Measurements from ENCODE around the gene SETD3. TPM values are rescaled to one million over a fixed set of nuclear protein-coding genes. Genes with fewer than 3 reads are reported as not detected.
A peak's percentile ranks its signal among the peaks of the same experiment; 100 is the strongest.

The SETD3 gene
- total and polyA plus RNA-seq, 2 experiments from 2014 or later: 43.3 to 54.6 TPM

GRCh38 chr14:99427632-99428300 lies 52.9 kb downstream of the SETD3 start:
- 0 out of 2 replicates have a peak, but pooled peaks cover 3% of the 10 kb centered on the region for H4K20me1 ChIP-seq (ENCODE audit: insufficient read depth)
- peaks cover 13% of the 10 kb centered on the region for H3K4me1 ChIP-seq (ENCODE audit: insufficient read depth)
- in situ Hi-C loops (cut with MboI): no loop called here
- DNase-seq: peak; percentile 84
- no peak overlapping the region for H3K4me3 ChIP-seq
- no peaks in the 10 kb centered on the region for H3K9me3 ChIP-seq (ENCODE audit: low read depth)
- 37 to 39% methylated on average over 11 of the region's 11 CpGs for WGBS, 2 experiments (ENCODE audit: low coverage in 1 of 2, low lambda C conversion rate in 2 of 2, missing lambda C conversion rate in 2 of 2)
- H3K79me2 ChIP-seq (ENCODE audit: insufficient read depth): peaks cover 38% of the 10 kb centered on the region
- H3K27me3 ChIP-seq (replicated peaks; ENCODE audit: insufficient read depth): no peaks in the 10 kb centered on the region
- peaks cover 11% of the 10 kb centered on the region; the same call in 1 of the 2 replicates for H3K36me3 ChIP-seq (ENCODE audit: low read depth)
- no peak overlapping the region for H3K4me2 ChIP-seq (ENCODE audit: unreplicated experiment)
- H3K27ac ChIP-seq: peak overlapping the region; percentile 65
- TF ChIP-seq EZH2 (IDR thresholded peaks at IDR 0.05; ENCODE audit: insufficient read depth, poor library complexity, severe bottlenecking) (no peak), EZH2phosphoT487 (IDR thresholded peaks at IDR 0.05; ENCODE audit: insufficient read depth, low read depth) (no peak)
- H2AFZ ChIP-seq: no peak overlapping the region
- peaks cover 12% of the 10 kb centered on the region; the same call in 1 of the 2 replicates for H3F3A ChIP-seq (ENCODE audit: insufficient read depth)
- peak overlapping the region; percentile 30 for H3K9ac ChIP-seq
- no peaks in the 10 kb centered on the region for H3K9me2 ChIP-seq (ENCODE audit: insufficient read depth)

GRCh38 chr14:99426813-99427346 lies 53.8 kb downstream of the SETD3 start:
- Histone ChIP-seq H3K27me3 (replicated peaks; ENCODE audit: insufficient read depth) (no peaks in the 10 kb centered on the region), H3K36me3 (ENCODE audit: low read depth) (peaks cover 11% of the 10 kb centered on the region; the same call in 1 of the 2 replicates), H3F3A (ENCODE audit: insufficient read depth) (peaks cover 12% of the 10 kb centered on the region; the same call in 1 of the 2 replicates), H3K9me2 (ENCODE audit: insufficient read depth) (no peaks in the 10 kb centered on the region), H3K27ac (peak overlapping the region; percentile 65), H3K4me2 (ENCODE audit: unreplicated experiment) (no peak overlapping the region), H3K9ac (no peak overlapping the region; the same call in 1 of the 2 replicates), H4K20me1 (ENCODE audit: insufficient read depth) (0 out of 2 replicates have a peak, but pooled peaks cover 3% of the 10 kb centered on the region), H3K9me3 (ENCODE audit: low read depth) (no peaks in the 10 kb centered on the region), H2AFZ (no peak overlapping the region), H3K4me1 (ENCODE audit: insufficient read depth) (peaks cover 13% of the 10 kb centered on the region), H3K79me2 (ENCODE audit: insufficient read depth) (peaks cover 41% of the 10 kb centered on the region), H3K4me3 (no peak overlapping the region)
- no peak for TF ChIP-seq EZH2phosphoT487 (IDR thresholded peaks at IDR 0.05; ENCODE audit: insufficient read depth, low read depth)
- no peak for TF ChIP-seq EZH2 (IDR thresholded peaks at IDR 0.05; ENCODE audit: insufficient read depth, poor library complexity, severe bottlenecking)
- in situ Hi-C loops (cut with MboI): no loop called here
- no peak for DNase-seq
- 90 to 93% methylated on average over 12 of the region's 12 CpGs for WGBS, 2 experiments (ENCODE audit: low coverage in 1 of 2, low lambda C conversion rate in 2 of 2, missing lambda C conversion rate in 2 of 2)

GRCh38 chr14:99426265-99426664 lies 54.4 kb downstream of the SETD3 start:
- Histone ChIP-seq H2AFZ (no peak overlapping the region), H3K9me2 (ENCODE audit: insufficient read depth) (no peaks in the 10 kb centered on the region), H3K79me2 (ENCODE audit: insufficient read depth) (peaks cover 35% of the 10 kb centered on the region), H3F3A (ENCODE audit: insufficient read depth) (peaks cover 12% of the 10 kb centered on the region; the same call in 1 of the 2 replicates), H3K27ac (no peak overlapping the region), H3K4me3 (no peak overlapping the region), H3K4me1 (ENCODE audit: insufficient read depth) (peaks cover 13% of the 10 kb centered on the region), H3K4me2 (ENCODE audit: unreplicated experiment) (no peak overlapping the region), H3K36me3 (ENCODE audit: low read depth) (peaks cover 11% of the 10 kb centered on the region; the same call in 1 of the 2 replicates), H3K9ac (no peak overlapping the region), H3K9me3 (ENCODE audit: low read depth) (no peaks in the 10 kb centered on the region), H3K27me3 (replicated peaks; ENCODE audit: insufficient read depth) (no peaks in the 10 kb centered on the region), H4K20me1 (ENCODE audit: insufficient read depth) (0 out of 2 replicates have a peak, but pooled peaks cover 3% of the 10 kb centered on the region)
- DNase-seq: no peak
- no peak for TF ChIP-seq EZH2 (IDR thresholded peaks at IDR 0.05; ENCODE audit: insufficient read depth, poor library complexity, severe bottlenecking)
- TF ChIP-seq EZH2phosphoT487 (IDR thresholded peaks at IDR 0.05; ENCODE audit: insufficient read depth, low read depth): no peak
- in situ Hi-C loops (cut with MboI): no loop called here
- 92 to 100% methylated on average over 3 of the region's 3 CpGs for WGBS, 2 experiments (ENCODE audit: low coverage in 1 of 2, low lambda C conversion rate in 2 of 2, missing lambda C conversion rate in 2 of 2)

GRCh38 chr14:99425272-99425681 lies 55.4 kb downstream of the SETD3 start:
- peaks cover 11% of the 10 kb centered on the region; the same call in 1 of the 2 replicates for H3K36me3 ChIP-seq (ENCODE audit: low read depth)
- H3K4me2 ChIP-seq (ENCODE audit: unreplicated experiment): no peak overlapping the region
- H3K79me2 ChIP-seq (ENCODE audit: insufficient read depth): peaks cover 25% of the 10 kb centered on the region
- no peak overlapping the region for H3K9ac ChIP-seq
- 0 out of 2 replicates have a peak, but pooled peaks cover 3% of the 10 kb centered on the region for H4K20me1 ChIP-seq (ENCODE audit: insufficient read depth)
- H3K4me3 ChIP-seq: no peak overlapping the region
- H2AFZ ChIP-seq: no peak overlapping the region
- H3K4me1 ChIP-seq (ENCODE audit: insufficient read depth): peaks cover 13% of the 10 kb centered on the region
- no peak for DNase-seq
- H3K9me3 ChIP-seq (ENCODE audit: low read depth): no peaks in the 10 kb centered on the region
- in situ Hi-C loops (cut with MboI): no loop called here
- no peak overlapping the region for H3K27ac ChIP-seq
- no peaks in the 10 kb centered on the region for H3K27me3 ChIP-seq (replicated peaks; ENCODE audit: insufficient read depth)
- H3F3A ChIP-seq (ENCODE audit: insufficient read depth): peaks cover 12% of the 10 kb centered on the region; the same call in 1 of the 2 replicates
- TF ChIP-seq EZH2 (IDR thresholded peaks at IDR 0.05; ENCODE audit: insufficient read depth, poor library complexity, severe bottlenecking): no peak
- no peak for TF ChIP-seq EZH2phosphoT487 (IDR thresholded peaks at IDR 0.05; ENCODE audit: insufficient read depth, low read depth)
- no peaks in the 10 kb centered on the region for H3K9me2 ChIP-seq (ENCODE audit: insufficient read depth)
- 93 to 95% methylated on average over 11 of the region's 11 CpGs for WGBS, 2 experiments (ENCODE audit: low coverage in 1 of 2, low lambda C conversion rate in 2 of 2, missing lambda C conversion rate in 2 of 2)

All from GM23248 (cell line).